Panc1 (cell line): ENCODE results near the gene EOLA1. TPM values are rescaled to one million over a fixed set of nuclear protein-coding genes. Genes with fewer than 3 reads are reported as not detected.

Source experiments
- ATAC-seq: fragments of 200-7000 bp; cut with Tn5 transposase; 2 replicates; pipeline ENCODE4 v1.9.1; 2020; ENCODE audit warnings: mild to moderate bottlenecking, moderate library complexity
- BruUV-seq: library from RNA; stranded (reverse); fragments of 400-500 nt; replicated peaks from 2 replicates; lab custom pipeline; 2021; lab: Mats Ljungman, UMichigan
- CTCF ChIA-PET: fragments of 300-600 bp; sonication (Branson Sonifier 250); formaldehyde crosslinking; loops from one replicate; lab custom pipeline; 2022; ENCODE audit warnings: antibody characterized with exemption; lab: Charles Lee
- POLR2A ChIA-PET: fragments of 300-600 bp; sonication (Branson Sonifier 250); formaldehyde crosslinking; loops from one replicate; lab custom pipeline; 2022; ENCODE audit warnings: antibody characterized with exemption; lab: Charles Lee
- DNase-seq: peaks from one replicate; pipeline ENCODE4 v3.0.0-alpha.2; 2010; ENCODE audit warnings: low read depth, low spot score
- H3K27ac ChIP-seq: 2 replicates; pipeline ENCODE4 v1.5.1; 2011; ENCODE audit warnings: mild to moderate bottlenecking, low read length, inconsistent platforms
- H3K27me3 ChIP-seq: fragments of 200-500 bp; sonication (Bioruptor generic); 2 replicates; pipeline ENCODE4 v1.6.0; 2014; ENCODE audit warnings: low read length, inconsistent platforms; ENCODE audit not compliant: control insufficient read depth, insufficient read depth
- H3K36me3 ChIP-seq: fragments of 200-500 bp; sonication (Bioruptor generic); 2 replicates; pipeline ENCODE4 v1.5.1; 2014; ENCODE audit warnings: inconsistent platforms, mild to moderate bottlenecking, low read length, moderate library complexity; ENCODE audit not compliant: control insufficient read depth, insufficient read depth
- H3K4me1 ChIP-seq: 2 replicates; pipeline ENCODE4 v1.5.1; 2011; ENCODE audit warnings: inconsistent platforms, mild to moderate bottlenecking, low read length, moderate library complexity; ENCODE audit not compliant: control insufficient read depth, insufficient read depth
- H3K4me3 ChIP-seq, 2 experiments: 2 replicates each; pipeline ENCODE4 v1.5.1; 2011 to 2012; ENCODE audit warnings: low read depth in 2 of 2, low read length in 2 of 2, mild to moderate bottlenecking in 2 of 2, inconsistent platforms in 1 of 2, moderate library complexity in 1 of 2
- H3K9me3 ChIP-seq: fragments of 200-500 bp; sonication (Bioruptor generic); 2 replicates; pipeline ENCODE4 v1.5.1; 2014; ENCODE audit warnings: low read depth, mild to moderate bottlenecking, inconsistent platforms, low read length, moderate library complexity; ENCODE audit not compliant: control insufficient read depth, insufficient read depth
- CTCF ChIP-seq: fragments of 450-650 bp; IDR thresholded peaks from 2 replicates; pipeline ENCODE4 v1.5.1; 2017; ENCODE audit warnings: mild to moderate bottlenecking
- POLR2AphosphoS5 ChIP-seq: IDR thresholded peaks from 2 replicates; pipeline ENCODE4 v1.6.1; 2012; ENCODE audit warnings: mild to moderate bottlenecking, low read depth, low read length, moderate library complexity
- SIN3A ChIP-seq: IDR thresholded peaks from 2 replicates; pipeline ENCODE4 v1.6.1; 2012; ENCODE audit warnings: low read depth, mild to moderate bottlenecking, low read length, moderate library complexity, borderline replicate concordance; ENCODE audit not compliant: insufficient read depth
- TCF7L2 ChIP-seq: IDR thresholded peaks from 2 replicates; pipeline ENCODE4 v1.6.1; 2011; ENCODE audit warnings: mild to moderate bottlenecking, low read depth, low read length, inconsistent platforms
- in situ Hi-C: cut with HindIII; loops from 2 replicates; pipeline ENCODE4 v1.10.0; 2016; ENCODE audit warnings: low sequenced_read_pairs, low pct_unique_long_range_greater_than_20kb
- intact Hi-C: fragments of 100-400 bp; cut with micrococcal nuclease; formaldehyde crosslinking; loops from one replicate; pipeline ENCODE4 v1.10.0; 2022; ENCODE audit not compliant: unreplicated experiment
- total RNA-seq: library from RNA; stranded (reverse); gene quantifications from one replicate; pipeline ENCODE4 v1.2.1, GENCODE V29; 2021; ENCODE audit not compliant: unreplicated experiment
- TF ChIP-seq, protein P1 (sequence below), 2 experiments: IDR thresholded peaks; 2 replicates each; pipeline ENCODE4 v1.6.1; 2011 to 2012; ENCODE audit warnings: low read depth in 2 of 2, control low read depth in 1 of 2, low read length in 1 of 2, mild to moderate bottlenecking in 1 of 2, moderate library complexity in 1 of 2; ENCODE audit not compliant: insufficient read depth in 1 of 2

The EOLA1 gene
- total RNA-seq, 1 experiment from 2014 or later, result 26.8 TPM

- DNase-seq, result no peak
- BruUV-seq, result no TSS peak
- in situ Hi-C loops, result no loop called here
Measured at GRCh38 chrX:149563359-149563758, 22.5 kb downstream of the EOLA1 start.

GRCh38 chrX:149567621-149568417 is 27.0 kb downstream of the EOLA1 start:
- in situ Hi-C loops, result no loop called here
- Histone ChIP-seq H3K36me3 (no peaks in the 10 kb centered on the region), H3K4me1 (no peaks in the 10 kb centered on the region), H3K4me3 (no peak overlapping the region), H3K27me3 (no peaks in the 10 kb centered on the region; the same call in 1 of the 2 replicates), H3K9me3 (no peaks in the 10 kb centered on the region), H3K27ac (no peak overlapping the region)
- ChIA-PET POLR2A (no interaction called here), CTCF (no interaction called here)
- DNase-seq (no peak), ATAC-seq (peak; percentile 45; the same call in 1 of the 2 replicates)
- TF ChIP-seq CTCF, result no peak
- TF ChIP-seq, protein P1, sequence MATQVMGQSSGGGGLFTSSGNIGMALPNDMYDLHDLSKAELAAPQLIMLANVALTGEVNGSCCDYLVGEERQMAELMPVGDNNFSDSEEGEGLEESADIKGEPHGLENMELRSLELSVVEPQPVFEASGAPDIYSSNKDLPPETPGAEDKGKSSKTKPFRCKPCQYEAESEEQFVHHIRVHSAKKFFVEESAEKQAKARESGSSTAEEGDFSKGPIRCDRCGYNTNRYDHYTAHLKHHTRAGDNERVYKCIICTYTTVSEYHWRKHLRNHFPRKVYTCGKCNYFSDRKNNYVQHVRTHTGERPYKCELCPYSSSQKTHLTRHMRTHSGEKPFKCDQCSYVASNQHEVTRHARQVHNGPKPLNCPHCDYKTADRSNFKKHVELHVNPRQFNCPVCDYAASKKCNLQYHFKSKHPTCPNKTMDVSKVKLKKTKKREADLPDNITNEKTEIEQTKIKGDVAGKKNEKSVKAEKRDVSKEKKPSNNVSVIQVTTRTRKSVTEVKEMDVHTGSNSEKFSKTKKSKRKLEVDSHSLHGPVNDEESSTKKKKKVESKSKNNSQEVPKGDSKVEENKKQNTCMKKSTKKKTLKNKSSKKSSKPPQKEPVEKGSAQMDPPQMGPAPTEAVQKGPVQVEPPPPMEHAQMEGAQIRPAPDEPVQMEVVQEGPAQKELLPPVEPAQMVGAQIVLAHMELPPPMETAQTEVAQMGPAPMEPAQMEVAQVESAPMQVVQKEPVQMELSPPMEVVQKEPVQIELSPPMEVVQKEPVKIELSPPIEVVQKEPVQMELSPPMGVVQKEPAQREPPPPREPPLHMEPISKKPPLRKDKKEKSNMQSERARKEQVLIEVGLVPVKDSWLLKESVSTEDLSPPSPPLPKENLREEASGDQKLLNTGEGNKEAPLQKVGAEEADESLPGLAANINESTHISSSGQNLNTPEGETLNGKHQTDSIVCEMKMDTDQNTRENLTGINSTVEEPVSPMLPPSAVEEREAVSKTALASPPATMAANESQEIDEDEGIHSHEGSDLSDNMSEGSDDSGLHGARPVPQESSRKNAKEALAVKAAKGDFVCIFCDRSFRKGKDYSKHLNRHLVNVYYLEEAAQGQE (IDR thresholded peaks at IDR 0.05; ENCODE audit: insufficient read depth in 1 of 2, low read depth in 2 of 2, low read length in 1 of 2), result no peak
- TF ChIP-seq SIN3A, result no peak
- TF ChIP-seq TCF7L2, result no peak
- no peak for TF ChIP-seq POLR2AphosphoS5
- intact Hi-C loops, result no loop called here
- BruUV-seq, result no TSS peak

More at GRCh38 chrX:149563359-149563758, 22.5 kb downstream of the EOLA1 start:
- Histone ChIP-seq H3K27me3 (no peaks in the 10 kb centered on the region), H3K27ac (no peak overlapping the region), H3K4me3 (no peak overlapping the region), H3K9me3 (no peaks in the 10 kb centered on the region), H3K4me1 (no peaks in the 10 kb centered on the region), H3K36me3 (no peaks in the 10 kb centered on the region)
- TF ChIP-seq POLR2AphosphoS5 (no peak), TCF7L2 (no peak), CTCF (no peak), SIN3A (no peak)
- TF ChIP-seq, protein P1 (IDR thresholded peaks at IDR 0.05; ENCODE audit: insufficient read depth in 1 of 2, low read depth in 2 of 2, low read length in 1 of 2), result no peak
- POLR2A ChIA-PET, result no interaction called here
- no peak for ATAC-seq
- intact Hi-C loops, result no loop called here
- CTCF ChIA-PET, result no interaction called here
